IMR-90 (cell line): ENCODE measurements around the gene C12orf56. TPM values are rescaled to one million over a fixed set of nuclear protein-coding genes. Genes with fewer than 3 reads are reported as not detected.

Experiments
- ATAC-seq: fragments of 200-7000 bp; cut with Tn5 transposase; 2 replicates; pipeline ENCODE4 v1.9.1; 2020; ENCODE audit warnings: low read depth, mild to moderate bottlenecking, moderate library complexity
- BruUV-seq: library from RNA; stranded (reverse); fragments of 400-500 nt; replicated peaks from 2 replicates; lab custom pipeline; 2021; lab: Mats Ljungman, UMichigan
- CTCF ChIA-PET: fragments of 300-600 bp; formaldehyde crosslinking; extraction: SDS; loops from one replicate; lab custom pipeline; 2021; ENCODE audit warnings: antibody characterized with exemption; lab: Yijun Ruan, JAX
- POLR2A ChIA-PET: fragments of 300-600 bp; sonication (Branson Sonifier 250); formaldehyde crosslinking; loops from one replicate; lab custom pipeline; 2022; ENCODE audit warnings: antibody characterized with exemption; ENCODE audit not compliant: unreplicated experiment; lab: Charles Lee
- DNase-seq: peaks from one replicate; pipeline ENCODE4 v3.0.0; 2013
- H2AFZ ChIP-seq: replicated peaks from 2 replicates; pipeline ENCODE3; 2013; ENCODE audit warnings: low read length, mild to moderate bottlenecking; ENCODE audit not compliant: poor library complexity
- H2AK5ac ChIP-seq: 2 replicates; pipeline ENCODE4 v1.6.1; 2013; ENCODE audit warnings: low read depth, low read length, inconsistent platforms
- H2AK9ac ChIP-seq: replicated peaks from 2 replicates; pipeline ENCODE3; 2013; ENCODE audit warnings: mild to moderate bottlenecking, low read depth, low read length, moderate library complexity; ENCODE audit not compliant: poor library complexity
- H2BK120ac ChIP-seq: 2 replicates; pipeline ENCODE4 v1.6.1; 2013; ENCODE audit warnings: low read depth, low read length, inconsistent platforms
- H2BK15ac ChIP-seq: 3 replicates; pipeline ENCODE4 v1.6.1; 2013; ENCODE audit warnings: low read depth, low read length, inconsistent platforms
- H2BK20ac ChIP-seq: 2 replicates; pipeline ENCODE4 v1.6.1; 2013; ENCODE audit warnings: low read depth, mild to moderate bottlenecking, inconsistent platforms, low read length, moderate library complexity
- H2BK5ac ChIP-seq: 2 replicates; pipeline ENCODE4 v1.6.1; 2013; ENCODE audit warnings: mild to moderate bottlenecking, low read depth, low read length, inconsistent platforms; ENCODE audit not compliant: poor library complexity, severe bottlenecking
- H3K14ac ChIP-seq: replicated peaks from 2 replicates; pipeline ENCODE4 v1.6.1; 2013; ENCODE audit warnings: low read depth, low read length, inconsistent platforms
- H3K18ac ChIP-seq: 2 replicates; pipeline ENCODE4 v1.6.1; 2013; ENCODE audit warnings: low read depth, low read length, control low read depth
- H3K23ac ChIP-seq: 2 replicates; pipeline ENCODE4 v1.6.1; 2013; ENCODE audit warnings: low read depth, low read length, inconsistent platforms
- H3K27ac ChIP-seq: 2 replicates; pipeline ENCODE4 v1.5.1; 2013; ENCODE audit warnings: mild to moderate bottlenecking, control low read depth, low read length; ENCODE audit not compliant: insufficient read depth
- H3K27me3 ChIP-seq: 2 replicates; pipeline ENCODE4 v1.6.1; 2013; ENCODE audit warnings: low read length; ENCODE audit not compliant: control insufficient read depth, insufficient read depth
- H3K36me3 ChIP-seq: 2 replicates; pipeline ENCODE4 v1.6.1; 2013; ENCODE audit warnings: low read length, mixed read lengths; ENCODE audit not compliant: control insufficient read depth, insufficient read depth
- H3K4ac ChIP-seq: 2 replicates; pipeline ENCODE4 v1.6.1; 2013; ENCODE audit warnings: low read depth, low read length, inconsistent platforms
- H3K4me1 ChIP-seq: 2 replicates; pipeline ENCODE4 v1.6.1; 2013; ENCODE audit warnings: low read length, mixed read lengths; ENCODE audit not compliant: control insufficient read depth, insufficient read depth
- H3K4me2 ChIP-seq: 2 replicates; pipeline ENCODE4 v1.6.1; 2013; ENCODE audit warnings: low read depth, mild to moderate bottlenecking, control low read depth, low read length, moderate library complexity
- H3K4me3 ChIP-seq: 2 replicates; pipeline ENCODE4 v1.5.1; 2013; ENCODE audit warnings: low read depth, mild to moderate bottlenecking, control low read depth, low read length, moderate library complexity; ENCODE audit not compliant: insufficient read depth
- H3K56ac ChIP-seq: 2 replicates; pipeline ENCODE4 v1.6.1; 2013; ENCODE audit warnings: low read length, inconsistent platforms; ENCODE audit not compliant: insufficient read depth; ENCODE audit errors: extremely low read depth
- H3K79me1 ChIP-seq, 2 experiments: 2 replicates each; pipeline ENCODE4 v1.6.1; 2013; ENCODE audit warnings: low read length in 2 of 2, inconsistent platforms in 1 of 2, low read depth in 1 of 2
- H3K9ac ChIP-seq: 2 replicates; pipeline ENCODE4 v1.6.1; 2013; ENCODE audit warnings: low read depth, low read length, control low read depth
- H3K9me1 ChIP-seq: 2 replicates; pipeline ENCODE4 v1.6.1; 2013; ENCODE audit warnings: low read length, inconsistent platforms; ENCODE audit not compliant: insufficient read depth
- H3K9me3 ChIP-seq: 2 replicates; pipeline ENCODE4 v1.6.1; 2013; ENCODE audit warnings: low read length; ENCODE audit not compliant: control insufficient read depth, insufficient read depth
- H4K20me1 ChIP-seq: 2 replicates; pipeline ENCODE4 v1.6.1; 2013; ENCODE audit warnings: low read length, inconsistent platforms; ENCODE audit not compliant: insufficient read depth
- H4K5ac ChIP-seq: 2 replicates; pipeline ENCODE4 v1.6.1; 2013; ENCODE audit warnings: mild to moderate bottlenecking, low read depth, low read length, control low read depth
- H4K8ac ChIP-seq, 2 experiments: 2 replicates each; pipeline ENCODE4 v1.6.1; 2013; ENCODE audit warnings: low read depth in 2 of 2, low read length in 2 of 2, control low read depth in 1 of 2, inconsistent platforms in 1 of 2
- H4K91ac ChIP-seq: 2 replicates; pipeline ENCODE4 v1.6.1; 2013; ENCODE audit warnings: low read depth, low read length, inconsistent platforms; ENCODE audit not compliant: insufficient read depth
- BHLHE40 ChIP-seq: fragments of 150-350 bp; IDR thresholded peaks from 2 replicates; pipeline ENCODE4 v1.6.1; 2016; ENCODE audit warnings: mild to moderate bottlenecking, low read depth, low read length
- CHD1 ChIP-seq: IDR thresholded peaks from 2 replicates; pipeline ENCODE4 v1.6.1; 2012; ENCODE audit warnings: low read depth, low read length, improper control_type of control experiment
- FOS ChIP-seq: fragments of 150-350 bp; IDR thresholded peaks from 2 replicates; pipeline ENCODE4 v1.6.1; 2016; ENCODE audit warnings: low read depth, low read length
- MAFK ChIP-seq: IDR thresholded peaks from 2 replicates; pipeline ENCODE4 v1.6.1; 2012; ENCODE audit warnings: low read depth, low read length, improper control_type of control experiment
- NFE2L2 ChIP-seq: fragments of 150-350 bp; IDR thresholded peaks from 2 replicates; pipeline ENCODE4 v1.6.1; 2016; ENCODE audit warnings: low read depth, mild to moderate bottlenecking, low read length
- RAD21 ChIP-seq: IDR thresholded peaks from 2 replicates; pipeline ENCODE4 v1.6.1; 2012; ENCODE audit warnings: low read length, improper control_type of control experiment
- RFX5 ChIP-seq: IDR thresholded peaks from 2 replicates; pipeline ENCODE4 v1.8.0; 2012; ENCODE audit warnings: low read depth, mild to moderate bottlenecking, low read length, moderate library complexity
- WGBS, 2 experiments: methylation state at CpG; one replicate each; pipeline versions ENCODE4 v1.1.5 to v1.1.7; 2013; ENCODE audit warnings: missing lambda C conversion rate in 2 of 2; ENCODE audit not compliant: insufficient read length in 1 of 2; ENCODE audit errors: extremely low coverage in 2 of 2; 5-methylcytosine and 5-hydroxymethylcytosine counted together
- dilution Hi-C: fragments of 300-500 bp; cut with HindIII; formaldehyde crosslinking; loops from one replicate; pipeline ENCODE4 v1.14.3; 2018; ENCODE audit warnings: low sequenced_read_pairs; ENCODE audit not compliant: unreplicated experiment
- in situ Hi-C: fragments of 300-500 bp; cut with MboI; formaldehyde crosslinking; loops from 3 replicates; pipeline ENCODE4 v1.14.3; 2019; ENCODE audit warnings: low sequenced_read_pairs, inconsistent platforms, mixed read lengths
- intact Hi-C: fragments of 100-400 bp; cut with micrococcal nuclease; formaldehyde crosslinking; loops from 2 replicates; pipeline ENCODE4 v1.10.0; 2022
- polyA plus RNA-seq, 3 experiments: library from polyadenylated mRNA; depleted of rRNA; stranded (reverse); fragments of >200 nt; gene quantifications; 2 replicates each; pipeline ENCODE4 v1.2.3, GENCODE V29; 2012; ENCODE audit warnings: low replicate concordance in 1 of 3
- total RNA-seq: library from RNA; depleted of rRNA; stranded (reverse); fragments of >200 nt; gene quantifications from 2 replicates; pipeline ENCODE4 v1.2.3, GENCODE V29; 2012
- TF ChIP-seq, protein P1 (sequence below): fragments of 150-350 bp; IDR thresholded peaks from 2 replicates; pipeline ENCODE4 v1.6.1; 2017; ENCODE audit warnings: mild to moderate bottlenecking, antibody characterized with exemption, low read length, low read depth
- TF ChIP-seq, protein P2 (sequence below): conservative IDR thresholded peaks from 2 replicates; pipeline ENCODE4 v1.5.1; 2012; ENCODE audit warnings: mild to moderate bottlenecking, low read depth, low read length, improper control_type of control experiment
- TF ChIP-seq, protein P3 (sequence below): fragments of 150-350 bp; IDR thresholded peaks from 2 replicates; pipeline ENCODE4 v1.6.1; 2016; ENCODE audit warnings: low read depth, mild to moderate bottlenecking, low read length, moderate library complexity, borderline replicate concordance

C12orf56 gene
- total and polyA plus RNA-seq, 2 of the 4 experiments (the other 2 are of a cell fraction), result 0.09 TPM; not detected in 1

DNA sequence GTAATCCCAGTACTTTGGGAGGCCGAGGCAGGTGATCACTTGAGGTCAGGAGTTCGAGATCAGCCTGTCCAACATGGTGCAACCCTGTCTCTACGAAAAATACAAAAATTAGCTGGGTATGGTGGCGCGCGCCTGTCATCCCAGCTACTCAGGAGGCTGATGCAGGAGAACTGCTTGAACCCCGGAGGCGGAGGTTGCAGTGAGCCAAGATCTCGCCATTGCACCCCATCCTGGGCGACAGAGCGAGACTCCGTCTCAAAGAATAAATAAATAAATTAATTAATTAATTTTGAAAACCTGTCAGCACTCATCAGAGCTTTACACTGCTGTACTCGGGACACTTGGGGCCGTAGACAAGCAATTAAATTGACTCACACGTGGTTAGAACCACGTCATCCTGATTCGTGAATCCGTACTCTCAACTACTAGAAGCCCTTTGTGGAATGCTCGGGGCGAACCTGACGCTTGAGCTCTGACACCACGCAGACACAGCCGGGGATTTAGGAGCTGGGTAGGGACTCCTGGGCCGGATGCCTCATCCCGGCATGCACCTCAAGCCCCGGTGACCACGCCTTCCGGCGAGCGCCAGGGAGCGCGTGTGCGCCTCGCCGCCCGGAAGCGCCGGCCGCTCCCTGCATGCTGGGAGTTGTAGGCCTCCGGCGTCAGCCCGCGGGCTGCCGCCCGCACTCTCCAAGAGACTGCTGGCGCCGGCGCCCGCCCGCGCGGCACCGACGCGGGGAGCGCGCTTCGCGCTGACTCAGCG is 13.3 kb upstream of the C12orf56 start, which contains the start of gene XPOT (continued):
- no peak for TF ChIP-seq RFX5

DNA sequence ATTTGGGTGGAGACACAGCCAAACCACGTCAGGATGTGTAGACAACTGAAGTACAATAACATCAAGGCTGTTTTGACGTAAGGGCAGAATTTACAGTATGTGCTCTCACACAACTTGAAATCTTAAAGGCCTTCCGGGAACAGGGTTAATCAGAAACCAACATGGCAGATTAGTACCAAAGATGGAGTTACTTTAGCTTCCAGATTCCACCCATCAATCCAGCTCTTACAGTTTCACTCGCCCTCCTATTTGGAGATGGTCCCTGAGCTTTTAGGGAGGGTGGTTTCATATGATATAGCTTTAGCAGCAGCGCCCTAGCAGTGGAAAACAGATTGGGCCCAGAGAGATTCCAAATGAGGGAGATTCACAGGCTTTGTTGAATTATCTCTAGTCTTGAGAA is 11.6 kb upstream of the C12orf56 start:
- no peak overlapping the region for H3K14ac ChIP-seq

More for the DNA sequence above, 11.6 kb upstream of the C12orf56 start:
- no peaks in the 10 kb centered on the region for H3K4me1 ChIP-seq
- ChIA-PET POLR2A (interaction anchor here (0.6 kb wide), 1 partner anchor 636 kb away, joined by 5 read pairs; no protein-coding TSS in a partner anchor), CTCF (no interaction called here)
- DNase-seq (no peak), ATAC-seq (no peak)
- H3K23ac ChIP-seq, result no peak overlapping the region
- no peak overlapping the region for H3K4me2 ChIP-seq
- WGBS, 2 experiments, result 80% methylated on average over 1 of the region's 5 CpGs; no CpG with 5 or more reads in 1 of the 2 experiments
- H4K20me1 ChIP-seq, result no peaks in the 10 kb centered on the region
- no peak overlapping the region for H2BK120ac ChIP-seq
- no peak overlapping the region for H3K4ac ChIP-seq
- in situ Hi-C loops (no loop called here), dilution Hi-C loops (no loop called here), intact Hi-C loops (loop anchor here (5.0 kb wide), 1 partner anchor 215 kb away; no protein-coding TSS in a partner anchor)
- no peak overlapping the region for H2BK5ac ChIP-seq
- no peak overlapping the region for H2BK15ac ChIP-seq
- no peak overlapping the region for H4K8ac ChIP-seq
- H3K9ac ChIP-seq, result no peak overlapping the region
- H4K5ac ChIP-seq, result no peak overlapping the region
- no peak overlapping the region for H4K91ac ChIP-seq
- no peak overlapping the region for H3K4me3 ChIP-seq
- no peak overlapping the region for H3K18ac ChIP-seq
- TF ChIP-seq CHD1 (no peak), NFE2L2 (no peak), FOS (no peak), MAFK (no peak), RAD21 (no peak), RFX5 (no peak), BHLHE40 (no peak)
- TF ChIP-seq, protein P1, sequence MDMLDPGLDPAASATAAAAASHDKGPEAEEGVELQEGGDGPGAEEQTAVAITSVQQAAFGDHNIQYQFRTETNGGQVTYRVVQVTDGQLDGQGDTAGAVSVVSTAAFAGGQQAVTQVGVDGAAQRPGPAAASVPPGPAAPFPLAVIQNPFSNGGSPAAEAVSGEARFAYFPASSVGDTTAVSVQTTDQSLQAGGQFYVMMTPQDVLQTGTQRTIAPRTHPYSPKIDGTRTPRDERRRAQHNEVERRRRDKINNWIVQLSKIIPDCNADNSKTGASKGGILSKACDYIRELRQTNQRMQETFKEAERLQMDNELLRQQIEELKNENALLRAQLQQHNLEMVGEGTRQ, result no peak
- TF ChIP-seq, protein P2, sequence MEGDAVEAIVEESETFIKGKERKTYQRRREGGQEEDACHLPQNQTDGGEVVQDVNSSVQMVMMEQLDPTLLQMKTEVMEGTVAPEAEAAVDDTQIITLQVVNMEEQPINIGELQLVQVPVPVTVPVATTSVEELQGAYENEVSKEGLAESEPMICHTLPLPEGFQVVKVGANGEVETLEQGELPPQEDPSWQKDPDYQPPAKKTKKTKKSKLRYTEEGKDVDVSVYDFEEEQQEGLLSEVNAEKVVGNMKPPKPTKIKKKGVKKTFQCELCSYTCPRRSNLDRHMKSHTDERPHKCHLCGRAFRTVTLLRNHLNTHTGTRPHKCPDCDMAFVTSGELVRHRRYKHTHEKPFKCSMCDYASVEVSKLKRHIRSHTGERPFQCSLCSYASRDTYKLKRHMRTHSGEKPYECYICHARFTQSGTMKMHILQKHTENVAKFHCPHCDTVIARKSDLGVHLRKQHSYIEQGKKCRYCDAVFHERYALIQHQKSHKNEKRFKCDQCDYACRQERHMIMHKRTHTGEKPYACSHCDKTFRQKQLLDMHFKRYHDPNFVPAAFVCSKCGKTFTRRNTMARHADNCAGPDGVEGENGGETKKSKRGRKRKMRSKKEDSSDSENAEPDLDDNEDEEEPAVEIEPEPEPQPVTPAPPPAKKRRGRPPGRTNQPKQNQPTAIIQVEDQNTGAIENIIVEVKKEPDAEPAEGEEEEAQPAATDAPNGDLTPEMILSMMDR, result no peak
- TF ChIP-seq, protein P3, sequence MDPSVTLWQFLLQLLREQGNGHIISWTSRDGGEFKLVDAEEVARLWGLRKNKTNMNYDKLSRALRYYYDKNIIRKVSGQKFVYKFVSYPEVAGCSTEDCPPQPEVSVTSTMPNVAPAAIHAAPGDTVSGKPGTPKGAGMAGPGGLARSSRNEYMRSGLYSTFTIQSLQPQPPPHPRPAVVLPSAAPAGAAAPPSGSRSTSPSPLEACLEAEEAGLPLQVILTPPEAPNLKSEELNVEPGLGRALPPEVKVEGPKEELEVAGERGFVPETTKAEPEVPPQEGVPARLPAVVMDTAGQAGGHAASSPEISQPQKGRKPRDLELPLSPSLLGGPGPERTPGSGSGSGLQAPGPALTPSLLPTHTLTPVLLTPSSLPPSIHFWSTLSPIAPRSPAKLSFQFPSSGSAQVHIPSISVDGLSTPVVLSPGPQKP, result no peak
- H2AK5ac ChIP-seq, result no peak overlapping the region
- no peak overlapping the region for H3K56ac ChIP-seq
- no peaks in the 10 kb centered on the region for H3K9me1 ChIP-seq
- no peaks in the 10 kb centered on the region for H3K27me3 ChIP-seq
- H2BK20ac ChIP-seq, result no peak overlapping the region
- H2AK9ac ChIP-seq, result no peak overlapping the region
- no peaks in the 10 kb centered on the region for H3K9me3 ChIP-seq
- no peaks in the 10 kb centered on the region for H3K36me3 ChIP-seq
- H3K27ac ChIP-seq, result no peak overlapping the region
- BruUV-seq, result no TSS peak
- peaks cover 4 to 19% of the 10 kb centered on the region in 2 experiments; a peak in 3 of 4 replicates for H3K79me1 ChIP-seq
- H2AFZ ChIP-seq, result no peak overlapping the region
